Chondrocyte (in vitro differentiated cells): ENCODE results near the gene LRRC7. TPM values are rescaled to one million over a fixed set of nuclear protein-coding genes. Genes with fewer than 3 reads are reported as not detected.
A peak's percentile ranks its signal among the peaks of the same experiment; 100 is the strongest.

Experiments used
- DNase-seq: peaks from one replicate; pipeline ENCODE4 v3.0.0; 2021; ENCODE audit warnings: mixed read lengths, low spot score
- H3K27ac Mint-ChIP-seq: one replicate; pipeline ENCODE4 v1.8.0; 2021; ENCODE audit warnings: mild to moderate bottlenecking, moderate library complexity, mixed read lengths; ENCODE audit not compliant: unreplicated experiment
- H3K27me3 Mint-ChIP-seq: 2 replicates; pipeline ENCODE4 v1.8.0; 2021; ENCODE audit warnings: low read depth, mixed read lengths
- H3K36me3 Mint-ChIP-seq: 2 replicates; pipeline ENCODE4 v1.8.0; 2021; ENCODE audit warnings: low read depth, mixed read lengths
- H3K4me1 Mint-ChIP-seq: 2 replicates; pipeline ENCODE4 v1.8.0; 2021; ENCODE audit warnings: low read depth, mild to moderate bottlenecking, mixed read lengths
- H3K4me3 Mint-ChIP-seq: one replicate; pipeline ENCODE4 v1.8.0; 2021; ENCODE audit warnings: mild to moderate bottlenecking, moderate library complexity, mixed read lengths; ENCODE audit not compliant: unreplicated experiment
- H3K9me3 Mint-ChIP-seq: 2 replicates; pipeline ENCODE4 v1.8.0; 2021; ENCODE audit warnings: low read depth, mixed read lengths
- CTCF ChIP-seq: fragments of 200-600 bp; sonication (generic); IDR thresholded peaks from 2 replicates; pipeline ENCODE4 v1.5.0; 2021; ENCODE audit warnings: antibody characterized with exemption, mild to moderate bottlenecking, moderate library complexity
- total RNA-seq: library from RNA; stranded (reverse); gene quantifications from 3 replicates; pipeline ENCODE4 v1.2.1, GENCODE V29; 2021

Gene LRRC7
- total RNA-seq, 1 donor from 2014 or later = not detected

GRCh38 chr1:69569175-69569541 is 1.4 kb downstream of the LRRC7 start:
- Mint-ChIP-seq H3K27ac (no peak overlapping the region), H3K27me3 (peaks cover 68% of the 10 kb centered on the region), H3K36me3 (no peaks in the 10 kb centered on the region), H3K9me3 (no peaks in the 10 kb centered on the region), H3K4me1 (peaks cover 23% of the 10 kb centered on the region), H3K4me3 (peak overlapping the region; percentile 31)
- no peak for DNase-seq
- TF ChIP-seq CTCF = no peak

DNA sequence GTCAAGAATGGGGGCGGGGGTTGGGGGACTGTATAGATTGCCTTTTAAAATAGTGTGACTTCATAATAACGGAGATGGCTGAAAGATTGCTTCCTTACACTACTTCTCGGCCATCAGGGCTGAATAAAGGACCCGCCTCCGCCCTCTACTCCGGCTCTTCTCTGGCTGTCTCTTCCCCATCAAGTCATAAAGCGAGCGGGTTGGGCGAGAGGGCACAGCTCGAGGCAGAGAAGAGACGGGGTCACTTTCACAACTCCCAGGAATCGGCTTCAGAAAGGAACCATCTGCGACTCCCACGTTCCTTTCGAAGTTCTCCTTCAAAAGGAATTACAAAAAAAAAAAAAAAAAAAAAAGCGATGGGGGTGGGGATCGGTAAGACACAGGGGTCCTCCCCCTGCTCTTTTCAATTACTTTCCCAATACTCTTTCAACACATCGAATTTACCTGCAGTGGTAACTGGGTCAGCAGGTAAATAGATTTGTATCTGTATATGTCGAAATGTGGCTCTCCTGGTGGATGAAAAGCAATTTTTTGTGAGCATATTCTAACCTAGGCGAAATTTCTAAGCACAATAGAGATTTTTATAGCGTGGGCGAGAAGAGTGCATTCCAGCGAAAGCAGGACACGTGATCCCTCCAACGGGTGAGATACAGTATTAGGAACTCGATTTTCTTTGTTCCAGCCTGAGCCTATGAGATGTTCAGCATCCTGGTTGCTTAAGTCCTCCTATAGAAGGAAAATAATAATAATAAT is 2.0 kb downstream of the LRRC7 start:
- TF ChIP-seq CTCF = no peak
- DNase-seq = no peak
- H3K9me3 Mint-ChIP-seq = no peaks in the 10 kb centered on the region
- H3K27me3 Mint-ChIP-seq = peaks cover 66% of the 10 kb centered on the region
- H3K4me1 Mint-ChIP-seq = peaks cover 23% of the 10 kb centered on the region
- no peak overlapping the region for H3K27ac Mint-ChIP-seq
- H3K36me3 Mint-ChIP-seq = no peaks in the 10 kb centered on the region
- peak overlapping the region; percentile 31 for H3K4me3 Mint-ChIP-seq

DNA sequence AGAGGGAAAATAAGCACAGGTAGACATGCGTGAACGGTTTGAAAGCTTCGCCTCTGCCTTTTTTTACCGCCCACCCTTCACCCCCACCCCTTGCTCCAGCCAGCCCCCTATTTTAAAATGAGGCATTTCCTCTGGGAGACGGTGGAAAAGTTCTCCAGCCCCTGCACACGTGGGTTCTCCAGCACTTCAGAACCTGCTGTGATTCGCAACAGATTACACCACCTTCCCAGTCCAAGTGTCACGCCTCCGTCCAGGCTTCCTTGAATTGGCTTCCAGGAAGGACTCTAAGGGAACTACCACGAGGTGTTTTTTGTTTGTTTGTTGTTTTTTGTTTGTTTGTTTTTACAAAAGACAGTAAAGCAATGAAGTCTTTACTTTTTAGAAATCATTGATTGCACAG is 2.6 kb downstream of the LRRC7 start:
- H3K27me3 Mint-ChIP-seq = peaks cover 63% of the 10 kb centered on the region
- H3K4me3 Mint-ChIP-seq = no peak overlapping the region
- no peaks in the 10 kb centered on the region for H3K36me3 Mint-ChIP-seq
- H3K9me3 Mint-ChIP-seq = no peaks in the 10 kb centered on the region
- TF ChIP-seq CTCF = no peak
- H3K4me1 Mint-ChIP-seq = peaks cover 23% of the 10 kb centered on the region
- no peak for DNase-seq
- no peak overlapping the region for H3K27ac Mint-ChIP-seq

GRCh38 chr1:69572921-69573320 is 5.2 kb downstream of the LRRC7 start:
- Mint-ChIP-seq H3K27ac (no peak overlapping the region), H3K9me3 (peaks cover 3% of the 10 kb centered on the region), H3K36me3 (no peaks in the 10 kb centered on the region), H3K4me1 (peaks cover 14% of the 10 kb centered on the region), H3K27me3 (peaks cover 51% of the 10 kb centered on the region), H3K4me3 (no peak overlapping the region)
- no peak for TF ChIP-seq CTCF
- DNase-seq = no peak

DNA sequence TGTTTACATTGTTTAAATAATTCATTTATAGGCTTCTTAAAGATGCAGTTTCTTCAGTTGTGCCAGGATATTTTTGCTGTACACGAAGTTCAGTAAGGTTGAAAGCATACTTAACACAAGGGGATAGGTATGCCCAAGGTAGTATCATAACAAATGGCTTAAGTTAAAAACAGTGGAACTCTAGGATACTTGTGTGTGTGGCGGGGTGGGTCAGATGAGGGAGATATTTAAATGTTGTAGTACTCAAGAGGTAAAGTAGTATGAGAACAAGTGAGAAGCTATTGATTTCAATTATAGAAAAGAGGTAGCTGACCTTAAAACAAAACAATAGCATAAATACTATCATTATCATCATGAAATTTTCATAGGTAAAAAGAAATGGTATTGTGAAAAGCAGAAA is 6.2 kb downstream of the LRRC7 start:
- Mint-ChIP-seq H3K9me3 (peaks cover 3% of the 10 kb centered on the region), H3K4me1 (peaks cover 7% of the 10 kb centered on the region), H3K27me3 (peaks cover 45% of the 10 kb centered on the region), H3K36me3 (no peaks in the 10 kb centered on the region), H3K27ac (no peak overlapping the region), H3K4me3 (no peak overlapping the region)
- no peak for TF ChIP-seq CTCF
- no peak for DNase-seq
